ENCODE data around the gene SLC7A11.

DNA sequence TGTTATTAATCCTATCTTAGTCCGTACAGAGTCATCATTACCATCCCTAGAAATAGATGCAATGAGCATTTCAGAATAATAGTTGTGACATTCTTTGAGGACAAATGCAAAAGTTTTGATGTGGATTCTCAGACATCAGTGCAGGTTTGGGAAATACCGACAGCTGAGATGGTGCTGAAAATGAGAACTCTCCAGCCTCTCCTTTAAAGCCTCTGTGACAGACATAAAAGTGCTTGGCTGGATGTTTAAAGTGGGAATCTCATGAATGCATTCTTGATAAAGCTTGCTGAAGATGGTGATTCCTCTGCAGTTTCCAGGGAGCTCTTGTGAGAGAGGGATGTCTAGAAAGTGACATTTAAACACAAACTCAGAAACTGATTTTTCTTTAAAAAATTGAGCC lies 35.0 kb upstream of the SLC7A11 start:
- TF ChIP-seq, protein P1, sequence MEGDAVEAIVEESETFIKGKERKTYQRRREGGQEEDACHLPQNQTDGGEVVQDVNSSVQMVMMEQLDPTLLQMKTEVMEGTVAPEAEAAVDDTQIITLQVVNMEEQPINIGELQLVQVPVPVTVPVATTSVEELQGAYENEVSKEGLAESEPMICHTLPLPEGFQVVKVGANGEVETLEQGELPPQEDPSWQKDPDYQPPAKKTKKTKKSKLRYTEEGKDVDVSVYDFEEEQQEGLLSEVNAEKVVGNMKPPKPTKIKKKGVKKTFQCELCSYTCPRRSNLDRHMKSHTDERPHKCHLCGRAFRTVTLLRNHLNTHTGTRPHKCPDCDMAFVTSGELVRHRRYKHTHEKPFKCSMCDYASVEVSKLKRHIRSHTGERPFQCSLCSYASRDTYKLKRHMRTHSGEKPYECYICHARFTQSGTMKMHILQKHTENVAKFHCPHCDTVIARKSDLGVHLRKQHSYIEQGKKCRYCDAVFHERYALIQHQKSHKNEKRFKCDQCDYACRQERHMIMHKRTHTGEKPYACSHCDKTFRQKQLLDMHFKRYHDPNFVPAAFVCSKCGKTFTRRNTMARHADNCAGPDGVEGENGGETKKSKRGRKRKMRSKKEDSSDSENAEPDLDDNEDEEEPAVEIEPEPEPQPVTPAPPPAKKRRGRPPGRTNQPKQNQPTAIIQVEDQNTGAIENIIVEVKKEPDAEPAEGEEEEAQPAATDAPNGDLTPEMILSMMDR (IDR thresholded peaks at IDR 0.05), result no peak
- no peak for TF ChIP-seq POLR2A (IDR thresholded peaks at IDR 0.05)

Measured in sigmoid colon (tissue), 3 donors.